ENCODE data around the gene ACSF3. TPM values are rescaled to one million over a fixed set of nuclear protein-coding genes. Genes with fewer than 3 reads are reported as not detected.

Gene ACSF3
- total RNA-seq, 1 donor from 2014 or later: 35.7 TPM

GRCh38 chr16:89074803-89075688 lies 18.6 kb upstream of the ACSF3 start:
- Mint-ChIP-seq H3K4me3 (no peak overlapping the region), H3K4me1 (peaks cover 20% of the 10 kb centered on the region), H3K27ac (no peak overlapping the region), H3K27me3 (ENCODE audit: low read depth) (peaks cover 2% of the 10 kb centered on the region), H3K36me3 (no peaks in the 10 kb centered on the region), H3K9me3 (no peaks in the 10 kb centered on the region)
- DNase-seq (ENCODE audit: low spot score in 2 of 2, unreplicated experiment in 2 of 2): no peak
- TF ChIP-seq, protein P1, sequence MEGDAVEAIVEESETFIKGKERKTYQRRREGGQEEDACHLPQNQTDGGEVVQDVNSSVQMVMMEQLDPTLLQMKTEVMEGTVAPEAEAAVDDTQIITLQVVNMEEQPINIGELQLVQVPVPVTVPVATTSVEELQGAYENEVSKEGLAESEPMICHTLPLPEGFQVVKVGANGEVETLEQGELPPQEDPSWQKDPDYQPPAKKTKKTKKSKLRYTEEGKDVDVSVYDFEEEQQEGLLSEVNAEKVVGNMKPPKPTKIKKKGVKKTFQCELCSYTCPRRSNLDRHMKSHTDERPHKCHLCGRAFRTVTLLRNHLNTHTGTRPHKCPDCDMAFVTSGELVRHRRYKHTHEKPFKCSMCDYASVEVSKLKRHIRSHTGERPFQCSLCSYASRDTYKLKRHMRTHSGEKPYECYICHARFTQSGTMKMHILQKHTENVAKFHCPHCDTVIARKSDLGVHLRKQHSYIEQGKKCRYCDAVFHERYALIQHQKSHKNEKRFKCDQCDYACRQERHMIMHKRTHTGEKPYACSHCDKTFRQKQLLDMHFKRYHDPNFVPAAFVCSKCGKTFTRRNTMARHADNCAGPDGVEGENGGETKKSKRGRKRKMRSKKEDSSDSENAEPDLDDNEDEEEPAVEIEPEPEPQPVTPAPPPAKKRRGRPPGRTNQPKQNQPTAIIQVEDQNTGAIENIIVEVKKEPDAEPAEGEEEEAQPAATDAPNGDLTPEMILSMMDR (IDR thresholded peaks at IDR 0.05; ENCODE audit: unreplicated experiment): no peak

GRCh38 chr16:89076159-89076558 lies 17.5 kb upstream of the ACSF3 start:
- TF ChIP-seq, protein P1 (IDR thresholded peaks at IDR 0.05; ENCODE audit: unreplicated experiment): no peak
- H3K27me3 Mint-ChIP-seq (ENCODE audit: low read depth): peaks cover 2% of the 10 kb centered on the region
- H3K36me3 Mint-ChIP-seq: no peaks in the 10 kb centered on the region
- H3K4me3 Mint-ChIP-seq: no peak overlapping the region
- peaks cover 17% of the 10 kb centered on the region for H3K4me1 Mint-ChIP-seq
- H3K9me3 Mint-ChIP-seq: no peaks in the 10 kb centered on the region
- no peak overlapping the region for H3K27ac Mint-ChIP-seq
- DNase-seq (ENCODE audit: low spot score in 2 of 2, unreplicated experiment in 2 of 2): no peak

GRCh38 chr16:89077076-89077475 lies 16.6 kb upstream of the ACSF3 start:
- DNase-seq (ENCODE audit: low spot score in 2 of 2, unreplicated experiment in 2 of 2): no peak
- TF ChIP-seq, protein P1 (IDR thresholded peaks at IDR 0.05; ENCODE audit: unreplicated experiment): no peak
- Mint-ChIP-seq H3K27ac (no peak overlapping the region), H3K36me3 (no peaks in the 10 kb centered on the region), H3K4me1 (peaks cover 8% of the 10 kb centered on the region), H3K9me3 (no peaks in the 10 kb centered on the region), H3K27me3 (ENCODE audit: low read depth) (peaks cover 2% of the 10 kb centered on the region), H3K4me3 (no peak overlapping the region)

- no peak overlapping the region for H3K27ac Mint-ChIP-seq
Measured at GRCh38 chr16:89078172-89078571, 15.5 kb upstream of the ACSF3 start.

GRCh38 chr16:89079434-89079980 lies 14.1 kb upstream of the ACSF3 start:
- H3K4me1 Mint-ChIP-seq: peaks cover 1% of the 10 kb centered on the region
- H3K27ac Mint-ChIP-seq: no peak overlapping the region
- no peaks in the 10 kb centered on the region for H3K9me3 Mint-ChIP-seq
- peaks cover 3% of the 10 kb centered on the region for H3K27me3 Mint-ChIP-seq (ENCODE audit: low read depth)
- DNase-seq (ENCODE audit: low spot score in 2 of 2, unreplicated experiment in 2 of 2): no peak
- TF ChIP-seq, protein P1 (IDR thresholded peaks at IDR 0.05; ENCODE audit: unreplicated experiment): no peak
- H3K4me3 Mint-ChIP-seq: no peak overlapping the region
- no peaks in the 10 kb centered on the region for H3K36me3 Mint-ChIP-seq

More at GRCh38 chr16:89078172-89078571, 15.5 kb upstream of the ACSF3 start:
- Mint-ChIP-seq H3K27me3 (ENCODE audit: low read depth) (peaks cover 2% of the 10 kb centered on the region), H3K4me3 (no peak overlapping the region), H3K4me1 (no peaks in the 10 kb centered on the region), H3K9me3 (no peaks in the 10 kb centered on the region), H3K36me3 (no peaks in the 10 kb centered on the region)
- no peak for DNase-seq (ENCODE audit: low spot score in 2 of 2, unreplicated experiment in 2 of 2)
- TF ChIP-seq, protein P1 (IDR thresholded peaks at IDR 0.05; ENCODE audit: unreplicated experiment): no peak
